GM18508 (cell line): ENCODE data around the gene ZNF200.

ENCODE experiments used
- ATAC-seq: cut with Tn5 transposase; IDR thresholded peaks from one replicate; pipeline ENCODE4 v1.9.1; 2021; ENCODE audit warnings: moderate number of reproducible peaks; ENCODE audit not compliant: insufficient read depth, unreplicated experiment

ZNF200 gene

GRCh38 chr16:3256146-3256865 lies 21.3 kb upstream of the ZNF200 start, which contains the start of gene MEFV:
Gene MEFV (minus strand): TSS chr16:3256633. CDS start chr16:3256587, 46 bp downstream.
- ATAC-seq: no peak

- no peak for ATAC-seq
These were observed 19.4 kb upstream of the ZNF200 start for GRCh38 chr16:3254309-3254708.

- ATAC-seq: no peak
These were observed 18.0 kb upstream of the ZNF200 start for GRCh38 chr16:3252967-3253366.

- ATAC-seq: no peak
These were observed 14.5 kb upstream of the ZNF200 start for GRCh38 chr16:3249451-3249850.

- ATAC-seq: no peak
These were observed 14.1 kb upstream of the ZNF200 start for GRCh38 chr16:3249020-3249419.

- no peak for ATAC-seq
These were observed 13.6 kb upstream of the ZNF200 start for GRCh38 chr16:3248596-3248995.

GRCh38 chr16:3246876-3247275 lies 11.9 kb upstream of the ZNF200 start:
- ATAC-seq: no peak

GRCh38 chr16:3246002-3246401 lies 11.0 kb upstream of the ZNF200 start:
- no peak for ATAC-seq

- ATAC-seq: no peak
These were observed 8.9 kb upstream of the ZNF200 start for GRCh38 chr16:3243882-3244281.

GRCh38 chr16:3242709-3243108 lies 7.8 kb upstream of the ZNF200 start:
- ATAC-seq: no peak

GRCh38 chr16:3241761-3242160 lies 6.8 kb upstream of the ZNF200 start:
- ATAC-seq: no peak

- no peak for ATAC-seq
These were observed 1.1 kb upstream of the ZNF200 start for GRCh38 chr16:3235856-3236669.

- ATAC-seq: no peak
These were observed 458 bp downstream of the ZNF200 start for GRCh38 chr16:3234543-3234856.

GRCh38 chr16:3223913-3224515 lies 10.9 kb downstream of the ZNF200 start:
- no peak for ATAC-seq

GRCh38 chr16:3220839-3221238 lies 14.1 kb downstream of the ZNF200 start:
- no peak for ATAC-seq

GRCh38 chr16:3216263-3216640 lies 18.7 kb downstream of the ZNF200 start:
- no peak for ATAC-seq

GRCh38 chr16:3215601-3216262 lies 19.2 kb downstream of the ZNF200 start:
- no peak for ATAC-seq

- ATAC-seq: no peak
These were observed 19.9 kb downstream of the ZNF200 start for GRCh38 chr16:3214904-3215600.

GRCh38 chr16:3212567-3212966 lies 22.4 kb downstream of the ZNF200 start:
- no peak for ATAC-seq

GRCh38 chr16:3212006-3212405 lies 23.0 kb downstream of the ZNF200 start:
- no peak for ATAC-seq
